HCT116 (cell line): ENCODE results near the gene MRPL9. TPM values are rescaled to one million over a fixed set of nuclear protein-coding genes. Genes with fewer than 3 reads are reported as not detected.

Source experiments
- ATAC-seq: fragments of 200-7000 bp; cut with Tn5 transposase; 2 replicates; pipeline ENCODE4 v1.9.1; 2020; ENCODE audit warnings: mild to moderate bottlenecking, moderate library complexity
- BruUV-seq: library from RNA; stranded (reverse); fragments of 400-500 nt; replicated peaks from 2 replicates; lab custom pipeline; 2021; lab: Mats Ljungman, UMichigan
- CTCF ChIA-PET: fragments of 300-600 bp; sonication (Branson Sonifier 250); formaldehyde crosslinking; loops from one replicate; lab custom pipeline; 2021; ENCODE audit warnings: antibody characterized with exemption; lab: Charles Lee
- POLR2A ChIA-PET: fragments of 300-600, 350-600 bp; sonication (Branson Sonifier 250); formaldehyde crosslinking; loops from one replicate; lab custom pipeline; 2021; ENCODE audit warnings: antibody characterized with exemption; lab: Charles Lee
- RAD21 ChIA-PET, 2 experiments: fragments of 300-600 bp; sonication (Branson Sonifier 250); formaldehyde crosslinking; loops; one replicate each; lab custom pipeline; 2023; ENCODE audit warnings: low total read pairs in 2 of 2; ENCODE audit not compliant: uncharacterized antibody in 2 of 2, unreplicated experiment in 2 of 2, low non-redundant PET in 1 of 2; lab: Charles Lee
- DNase-seq: peaks from one replicate; pipeline ENCODE4 v3.0.0-alpha.2; 2010; ENCODE audit warnings: low read depth, low spot score
- H2AFZ ChIP-seq: fragments of 200-600 bp; shearing (Covaris generic), sonication (generic); 2 replicates; pipeline ENCODE4 v1.6.1; 2017; ENCODE audit warnings: low read depth, mixed run types, mixed read lengths, antibody characterized with exemption, low read length; ENCODE audit not compliant: poor library complexity, severe bottlenecking
- H3K27ac ChIP-seq: 2 replicates; pipeline ENCODE4 v1.5.1; 2012; ENCODE audit warnings: low read depth, low read length
- H3K27me3 ChIP-seq: fragments of 200-600 bp; sonication (generic); 2 replicates; pipeline ENCODE4 v1.6.1; 2016; ENCODE audit warnings: mixed run types, low read length, mixed read lengths; ENCODE audit not compliant: insufficient read depth
- H3K36me3 ChIP-seq, 2 experiments: fragments of 200-500 bp in 1 of 2; fragments of 200-600 bp in 1 of 2; sonication (Bioruptor generic) in 1 of 2; sonication (generic) in 1 of 2; 2 replicates each; pipeline versions ENCODE4 v1.5.1 to v1.6.1; 2014 to 2016; ENCODE audit warnings: low read length in 2 of 2, inconsistent platforms in 1 of 2, mixed read lengths in 1 of 2, mixed run types in 1 of 2; ENCODE audit not compliant: insufficient read depth in 2 of 2, control insufficient read depth in 1 of 2
- H3K4me1 ChIP-seq, 2 experiments: fragments of 200-600 bp in 1 of 2; sonication (generic) in 1 of 2; 2 replicates each; pipeline versions ENCODE4 v1.5.1 to v1.6.1; 2012 to 2017; ENCODE audit warnings: low read length in 2 of 2, inconsistent platforms in 1 of 2, mild to moderate bottlenecking in 1 of 2, mixed read lengths in 1 of 2, mixed run types in 1 of 2, moderate library complexity in 1 of 2; ENCODE audit not compliant: insufficient read depth in 2 of 2, control insufficient read depth in 1 of 2
- H3K4me2 ChIP-seq: fragments of 200-600 bp; sonication (generic); 2 replicates; pipeline ENCODE4 v1.6.1; 2017; ENCODE audit warnings: mixed run types, low read length, mixed read lengths
- H3K4me3 ChIP-seq, 2 experiments: fragments of 200-600 bp in 1 of 2; sonication (generic) in 1 of 2; replicated peaks in 1 of 2; 2 replicates each; pipeline ENCODE4 v1.5.1; 2011 to 2016; ENCODE audit warnings: low read length in 2 of 2, control low read depth in 1 of 2, low read depth in 1 of 2, mild to moderate bottlenecking in 1 of 2, mixed read lengths in 1 of 2, mixed run types in 1 of 2
- H3K79me2 ChIP-seq: fragments of 200-600 bp; sonication (generic); 2 replicates; pipeline ENCODE4 v1.6.1; 2017; ENCODE audit warnings: mild to moderate bottlenecking, mixed run types, low read length, moderate library complexity, mixed read lengths; ENCODE audit not compliant: insufficient read depth
- H3K9ac ChIP-seq: fragments of 200-600 bp; sonication (generic); 2 replicates; pipeline ENCODE4 v1.6.1; 2016; ENCODE audit warnings: low read length, mixed read lengths
- H3K9me2 ChIP-seq: fragments of 200-600 bp; sonication (generic), shearing (Covaris generic); 2 replicates; pipeline ENCODE4 v1.6.1; 2017; ENCODE audit warnings: mixed run types, mild to moderate bottlenecking, moderate library complexity; ENCODE audit not compliant: insufficient read depth
- H3K9me3 ChIP-seq, 2 experiments: fragments of 200-500 bp in 1 of 2; fragments of 200-600 bp in 1 of 2; sonication (Bioruptor generic) in 1 of 2; sonication (generic) in 1 of 2; 2 replicates each; pipeline ENCODE4 v1.6.1; 2014 to 2017; ENCODE audit warnings: low read length in 2 of 2, mixed read lengths in 2 of 2, inconsistent platforms in 1 of 2, low read depth in 1 of 2, mild to moderate bottlenecking in 1 of 2, mixed run types in 1 of 2, moderate library complexity in 1 of 2; ENCODE audit not compliant: control insufficient read depth in 1 of 2, insufficient read depth in 1 of 2
- H4K20me1 ChIP-seq: fragments of 200-600 bp; sonication (generic), shearing (Covaris generic); 2 replicates; pipeline ENCODE4 v1.6.1; 2017; ENCODE audit warnings: mixed run types, mild to moderate bottlenecking, moderate library complexity; ENCODE audit not compliant: insufficient read depth
- CEBPB ChIP-seq: IDR thresholded peaks from 2 replicates; pipeline ENCODE4 v1.6.1; 2012; ENCODE audit warnings: low read depth
- ELF1 ChIP-seq: IDR thresholded peaks from 2 replicates; pipeline ENCODE4 v1.6.1; 2012; ENCODE audit warnings: low read depth, borderline replicate concordance
- EZH2 ChIP-seq: fragments of 200-600 bp; sonication (generic); IDR thresholded peaks from 2 replicates; pipeline ENCODE4 v1.6.1; 2017; ENCODE audit warnings: antibody characterized with exemption, mixed run types
- EZH2phosphoT487 ChIP-seq: fragments of 200-600 bp; IDR thresholded peaks from 2 replicates; pipeline ENCODE4 v1.6.1; 2018; ENCODE audit warnings: antibody characterized with exemption, borderline replicate concordance
- FOSL1 ChIP-seq: IDR thresholded peaks from 2 replicates; pipeline ENCODE4 v1.6.1; 2012; ENCODE audit warnings: low read depth
- JUND ChIP-seq: IDR thresholded peaks from 2 replicates; pipeline ENCODE4 v1.6.1; 2012
- POLR2A ChIP-seq: IDR thresholded peaks from 2 replicates; pipeline ENCODE4 v1.7.0; 2011; ENCODE audit warnings: borderline replicate concordance; ENCODE audit not compliant: insufficient read depth, insufficient read length; ENCODE audit errors: extremely low read depth
- RAD21 ChIP-seq: IDR thresholded peaks from 2 replicates; pipeline ENCODE4 v1.6.1; 2012; ENCODE audit warnings: low read depth, mild to moderate bottlenecking
- SIN3A ChIP-seq: IDR thresholded peaks from 2 replicates; pipeline ENCODE4 v1.6.1; 2012; ENCODE audit warnings: low read depth
- TCF7L2 ChIP-seq: IDR thresholded peaks from 2 replicates; pipeline ENCODE4 v1.7.0; 2011; ENCODE audit warnings: borderline replicate concordance, inconsistent platforms; ENCODE audit not compliant: insufficient read depth, insufficient read length; ENCODE audit errors: extremely low read depth
- YY1 ChIP-seq: IDR thresholded peaks from 2 replicates; pipeline ENCODE4 v1.6.1; 2011; ENCODE audit warnings: low read length, low read depth, moderate library complexity, mild to moderate bottlenecking; ENCODE audit not compliant: insufficient replicate concordance; ENCODE audit errors: extremely low read depth
- ZFX ChIP-seq: fragments of 450-650 bp; IDR thresholded peaks from 2 replicates; pipeline ENCODE4 v1.6.1; 2017
- ZNF274 ChIP-seq: fragments of 200-500 bp; sonication (Bioruptor generic); IDR thresholded peaks from 2 replicates; pipeline ENCODE4 v1.6.1; 2014; ENCODE audit warnings: mild to moderate bottlenecking, low read depth, low read length, inconsistent platforms
- intact Hi-C: fragments of 100-400 bp; cut with micrococcal nuclease; formaldehyde crosslinking; loops from 2 replicates; pipeline ENCODE4 v1.10.0; 2022
- total RNA-seq: library from RNA; stranded (reverse); gene quantifications from one replicate; pipeline ENCODE4 v1.2.1, GENCODE V29; 2021; ENCODE audit not compliant: unreplicated experiment
- TF ChIP-seq, protein P1 (sequence below): IDR thresholded peaks from 2 replicates; pipeline ENCODE4 v1.6.1; 2012
- TF ChIP-seq, protein P2 (sequence below): IDR thresholded peaks from 2 replicates; pipeline ENCODE4 v1.6.1; 2012
- TF ChIP-seq, protein P3 (sequence below), 3 experiments: fragments of 200-600 bp in 1 of 3; sonication (generic) in 1 of 3; IDR thresholded peaks in 2 of 3; conservative IDR thresholded peaks in 1 of 3; 2 replicates each; pipeline ENCODE4 v1.5.1; 2012 to 2017; ENCODE audit warnings: low read depth in 2 of 3, low read length in 2 of 3, antibody characterized with exemption in 1 of 3, borderline replicate concordance in 1 of 3, control low read depth in 1 of 3, mild to moderate bottlenecking in 1 of 3, mixed read lengths in 1 of 3, mixed run types in 1 of 3, moderate library complexity in 1 of 3; ENCODE audit not compliant: insufficient read depth in 1 of 3
- TF ChIP-seq, protein P4 (sequence below): IDR thresholded peaks from 2 replicates; pipeline ENCODE4 v1.6.1; 2012; ENCODE audit warnings: low read depth
- TF ChIP-seq, protein P5 (sequence below): IDR thresholded peaks from 2 replicates; pipeline ENCODE4 v1.6.1; 2011; ENCODE audit warnings: mild to moderate bottlenecking, low read length, moderate library complexity; ENCODE audit not compliant: insufficient replicate concordance; ENCODE audit errors: extremely low read depth

Gene MRPL9
- total RNA-seq, 1 experiment from 2014 or later = 94.5 TPM

DNA sequence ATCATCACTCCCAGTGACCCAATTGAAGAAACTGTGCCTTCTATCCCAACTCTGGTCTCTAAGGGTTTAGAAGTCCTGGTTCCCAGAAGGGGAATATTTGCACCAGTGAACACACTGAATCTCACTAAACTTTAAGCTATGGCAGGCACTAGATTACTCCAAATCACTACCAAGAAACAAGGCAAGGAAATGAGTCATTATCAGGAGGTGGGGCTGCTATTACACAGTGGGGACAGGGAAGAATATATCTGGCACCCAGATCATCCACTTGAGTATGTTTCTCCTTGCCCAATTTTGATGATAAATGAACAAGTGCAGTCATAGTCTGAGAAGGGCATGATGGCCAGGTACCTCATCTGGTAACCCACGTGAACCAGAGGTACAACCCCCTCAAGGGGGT, 7.0 kb downstream of the MRPL9 start:
- ATAC-seq = no peak
- Histone ChIP-seq H3K9me2 (no peaks in the 10 kb centered on the region), H3K27me3 (no peaks in the 10 kb centered on the region), H2AFZ (no peak overlapping the region), H3K36me3 (peaks cover 7 to 20% of the 10 kb centered on the region in 2 experiments), H3K79me2 (no peaks in the 10 kb centered on the region), H3K27ac (no peak overlapping the region), H3K4me1 (no peaks in the 10 kb centered on the region; a peak in 1 of 4 replicates), H4K20me1 (no peaks in the 10 kb centered on the region), H3K9ac (no peak overlapping the region), H3K9me3 (no peaks in the 10 kb centered on the region), H3K4me2 (no peak overlapping the region), H3K4me3 (no peak overlapping the region)
- no TSS peak for BruUV-seq
- no peak for TF ChIP-seq FOSL1
- no peak for TF ChIP-seq TCF7L2
- TF ChIP-seq, protein P1, sequence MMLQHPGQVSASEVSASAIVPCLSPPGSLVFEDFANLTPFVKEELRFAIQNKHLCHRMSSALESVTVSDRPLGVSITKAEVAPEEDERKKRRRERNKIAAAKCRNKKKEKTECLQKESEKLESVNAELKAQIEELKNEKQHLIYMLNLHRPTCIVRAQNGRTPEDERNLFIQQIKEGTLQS = no peak
- TF ChIP-seq, protein P2, sequence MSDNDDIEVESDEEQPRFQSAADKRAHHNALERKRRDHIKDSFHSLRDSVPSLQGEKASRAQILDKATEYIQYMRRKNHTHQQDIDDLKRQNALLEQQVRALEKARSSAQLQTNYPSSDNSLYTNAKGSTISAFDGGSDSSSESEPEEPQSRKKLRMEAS = no peak
- TF ChIP-seq, protein P3, sequence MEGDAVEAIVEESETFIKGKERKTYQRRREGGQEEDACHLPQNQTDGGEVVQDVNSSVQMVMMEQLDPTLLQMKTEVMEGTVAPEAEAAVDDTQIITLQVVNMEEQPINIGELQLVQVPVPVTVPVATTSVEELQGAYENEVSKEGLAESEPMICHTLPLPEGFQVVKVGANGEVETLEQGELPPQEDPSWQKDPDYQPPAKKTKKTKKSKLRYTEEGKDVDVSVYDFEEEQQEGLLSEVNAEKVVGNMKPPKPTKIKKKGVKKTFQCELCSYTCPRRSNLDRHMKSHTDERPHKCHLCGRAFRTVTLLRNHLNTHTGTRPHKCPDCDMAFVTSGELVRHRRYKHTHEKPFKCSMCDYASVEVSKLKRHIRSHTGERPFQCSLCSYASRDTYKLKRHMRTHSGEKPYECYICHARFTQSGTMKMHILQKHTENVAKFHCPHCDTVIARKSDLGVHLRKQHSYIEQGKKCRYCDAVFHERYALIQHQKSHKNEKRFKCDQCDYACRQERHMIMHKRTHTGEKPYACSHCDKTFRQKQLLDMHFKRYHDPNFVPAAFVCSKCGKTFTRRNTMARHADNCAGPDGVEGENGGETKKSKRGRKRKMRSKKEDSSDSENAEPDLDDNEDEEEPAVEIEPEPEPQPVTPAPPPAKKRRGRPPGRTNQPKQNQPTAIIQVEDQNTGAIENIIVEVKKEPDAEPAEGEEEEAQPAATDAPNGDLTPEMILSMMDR (IDR thresholded peaks at IDR 0.05 in 2 of 3, conservative IDR thresholded peaks at IDR 0.05 in 1 of 3; ENCODE audit: borderline replicate concordance in 1 of 3, insufficient read depth in 1 of 3, low read depth in 2 of 3, low read length in 2 of 3) = no peak
- TF ChIP-seq, protein P4, sequence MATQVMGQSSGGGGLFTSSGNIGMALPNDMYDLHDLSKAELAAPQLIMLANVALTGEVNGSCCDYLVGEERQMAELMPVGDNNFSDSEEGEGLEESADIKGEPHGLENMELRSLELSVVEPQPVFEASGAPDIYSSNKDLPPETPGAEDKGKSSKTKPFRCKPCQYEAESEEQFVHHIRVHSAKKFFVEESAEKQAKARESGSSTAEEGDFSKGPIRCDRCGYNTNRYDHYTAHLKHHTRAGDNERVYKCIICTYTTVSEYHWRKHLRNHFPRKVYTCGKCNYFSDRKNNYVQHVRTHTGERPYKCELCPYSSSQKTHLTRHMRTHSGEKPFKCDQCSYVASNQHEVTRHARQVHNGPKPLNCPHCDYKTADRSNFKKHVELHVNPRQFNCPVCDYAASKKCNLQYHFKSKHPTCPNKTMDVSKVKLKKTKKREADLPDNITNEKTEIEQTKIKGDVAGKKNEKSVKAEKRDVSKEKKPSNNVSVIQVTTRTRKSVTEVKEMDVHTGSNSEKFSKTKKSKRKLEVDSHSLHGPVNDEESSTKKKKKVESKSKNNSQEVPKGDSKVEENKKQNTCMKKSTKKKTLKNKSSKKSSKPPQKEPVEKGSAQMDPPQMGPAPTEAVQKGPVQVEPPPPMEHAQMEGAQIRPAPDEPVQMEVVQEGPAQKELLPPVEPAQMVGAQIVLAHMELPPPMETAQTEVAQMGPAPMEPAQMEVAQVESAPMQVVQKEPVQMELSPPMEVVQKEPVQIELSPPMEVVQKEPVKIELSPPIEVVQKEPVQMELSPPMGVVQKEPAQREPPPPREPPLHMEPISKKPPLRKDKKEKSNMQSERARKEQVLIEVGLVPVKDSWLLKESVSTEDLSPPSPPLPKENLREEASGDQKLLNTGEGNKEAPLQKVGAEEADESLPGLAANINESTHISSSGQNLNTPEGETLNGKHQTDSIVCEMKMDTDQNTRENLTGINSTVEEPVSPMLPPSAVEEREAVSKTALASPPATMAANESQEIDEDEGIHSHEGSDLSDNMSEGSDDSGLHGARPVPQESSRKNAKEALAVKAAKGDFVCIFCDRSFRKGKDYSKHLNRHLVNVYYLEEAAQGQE = no peak
- TF ChIP-seq CEBPB = no peak
- no peak for TF ChIP-seq ELF1
- no peak for TF ChIP-seq JUND
- TF ChIP-seq POLR2A = no peak
- no peak for TF ChIP-seq SIN3A
- no peak for TF ChIP-seq EZH2
- no peak for TF ChIP-seq YY1
- no peak for TF ChIP-seq ZNF274
- no peak for TF ChIP-seq RAD21
- no peak for TF ChIP-seq EZH2phosphoT487
- TF ChIP-seq ZFX = no peak
- TF ChIP-seq, protein P5, sequence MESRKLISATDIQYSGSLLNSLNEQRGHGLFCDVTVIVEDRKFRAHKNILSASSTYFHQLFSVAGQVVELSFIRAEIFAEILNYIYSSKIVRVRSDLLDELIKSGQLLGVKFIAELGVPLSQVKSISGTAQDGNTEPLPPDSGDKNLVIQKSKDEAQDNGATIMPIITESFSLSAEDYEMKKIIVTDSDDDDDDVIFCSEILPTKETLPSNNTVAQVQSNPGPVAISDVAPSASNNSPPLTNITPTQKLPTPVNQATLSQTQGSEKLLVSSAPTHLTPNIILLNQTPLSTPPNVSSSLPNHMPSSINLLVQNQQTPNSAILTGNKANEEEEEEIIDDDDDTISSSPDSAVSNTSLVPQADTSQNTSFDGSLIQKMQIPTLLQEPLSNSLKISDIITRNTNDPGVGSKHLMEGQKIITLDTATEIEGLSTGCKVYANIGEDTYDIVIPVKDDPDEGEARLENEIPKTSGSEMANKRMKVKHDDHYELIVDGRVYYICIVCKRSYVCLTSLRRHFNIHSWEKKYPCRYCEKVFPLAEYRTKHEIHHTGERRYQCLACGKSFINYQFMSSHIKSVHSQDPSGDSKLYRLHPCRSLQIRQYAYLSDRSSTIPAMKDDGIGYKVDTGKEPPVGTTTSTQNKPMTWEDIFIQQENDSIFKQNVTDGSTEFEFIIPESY = no peak
- intact Hi-C loops = no loop called here
- CTCF ChIA-PET = no interaction called here
- POLR2A ChIA-PET = no interaction called here
- RAD21 ChIA-PET = interaction anchor here in 1 of 2 experiments (0.5 kb wide), 1 partner anchor 451 kb away, joined by 3 read pairs; no protein-coding TSS in a partner anchor
- no peak for DNase-seq
